ENCODE data around the gene COL6A5.

- TF ChIP-seq POLR2AphosphoS5 (IDR thresholded peaks at IDR 0.05; ENCODE audit: low read depth, low read length), result no peak
- no peak for TF ChIP-seq EP300 (IDR thresholded peaks at IDR 0.05; ENCODE audit: borderline replicate concordance in 1 of 2, low read depth in 1 of 2, low read length in 1 of 2)
- no peak for TF ChIP-seq EZH2phosphoT487 (IDR thresholded peaks at IDR 0.05; ENCODE audit: borderline replicate concordance, low read depth)
- TF ChIP-seq RAD21 (IDR thresholded peaks at IDR 0.05; ENCODE audit: low read length), result no peak
- no peak for TF ChIP-seq CTCF (IDR thresholded peaks at IDR 0.05)
- TF ChIP-seq JUND (IDR thresholded peaks at IDR 0.05), result no peak
- no peak for TF ChIP-seq RFX5 (IDR thresholded peaks at IDR 0.05; ENCODE audit: low read length)
- TF ChIP-seq TAF1 (IDR thresholded peaks at IDR 0.05; ENCODE audit: borderline replicate concordance, low read depth, low read length), result no peak
- no peak for TF ChIP-seq SMC3 (IDR thresholded peaks at IDR 0.05; ENCODE audit: low read depth, low read length)
- TF ChIP-seq YY1 (IDR thresholded peaks at IDR 0.05; ENCODE audit: low read depth), result no peak
- TF ChIP-seq RCOR1 (IDR thresholded peaks at IDR 0.05; ENCODE audit: low read length), result no peak
Observed at GRCh38 chr3:130341388-130341787, 4.1 kb upstream of the COL6A5 start.

All from SK-N-SH (cell line).